H9 (cell line): Measurements from ENCODE around the gene INO80. TPM values are rescaled to one million over a fixed set of nuclear protein-coding genes. Genes with fewer than 3 reads are reported as not detected.

ENCODE experiments used
- DNase-seq: peaks from one replicate; pipeline ENCODE4 v3.0.0-alpha.2; 2017
- H2AFZ ChIP-seq: one replicate; pipeline ENCODE4 v1.6.1; 2013; ENCODE audit warnings: mild to moderate bottlenecking, low read length, control low read depth, moderate library complexity
- H2AK5ac ChIP-seq: 2 replicates; pipeline ENCODE4 v1.6.1; 2013; ENCODE audit warnings: low read length, control low read depth, mixed read lengths; ENCODE audit not compliant: insufficient read length
- H2BK120ac ChIP-seq: one replicate; pipeline ENCODE4 v1.6.1; 2013; ENCODE audit warnings: low read depth, mild to moderate bottlenecking, low read length, control low read depth, inconsistent platforms; ENCODE audit not compliant: poor library complexity, severe bottlenecking
- H2BK12ac ChIP-seq: 2 replicates; pipeline ENCODE4 v1.6.1; 2013; ENCODE audit warnings: low read length, control low read depth, mixed read lengths, low read depth; ENCODE audit not compliant: insufficient read length
- H2BK15ac ChIP-seq: 2 replicates; pipeline ENCODE4 v1.6.1; 2013; ENCODE audit warnings: low read depth, low read length, control low read depth
- H2BK20ac ChIP-seq: one replicate; pipeline ENCODE4 v1.6.1; 2013; ENCODE audit warnings: low read depth, mild to moderate bottlenecking, low read length, control low read depth, inconsistent platforms; ENCODE audit not compliant: poor library complexity, severe bottlenecking
- H2BK5ac ChIP-seq: 2 replicates; pipeline ENCODE4 v1.6.1; 2013; ENCODE audit warnings: low read length, control low read depth, mixed read lengths; ENCODE audit not compliant: insufficient read length
- H3K14ac ChIP-seq: 2 replicates; pipeline ENCODE4 v1.6.1; 2013; ENCODE audit warnings: low read length, control low read depth; ENCODE audit not compliant: insufficient read depth
- H3K18ac ChIP-seq: 2 replicates; pipeline ENCODE4 v1.6.1; 2013; ENCODE audit warnings: low read depth, mild to moderate bottlenecking, mixed read lengths, low read length, control low read depth; ENCODE audit not compliant: insufficient read length
- H3K23ac ChIP-seq: 2 replicates; pipeline ENCODE4 v1.6.1; 2013; ENCODE audit warnings: low read length, control low read depth, mixed read lengths, low read depth; ENCODE audit not compliant: insufficient read length
- H3K23me2 ChIP-seq: 2 replicates; pipeline ENCODE4 v1.6.1; 2013; ENCODE audit warnings: low read depth, mild to moderate bottlenecking, mixed read lengths, low read length, control low read depth; ENCODE audit not compliant: insufficient read length, poor library complexity, severe bottlenecking
- H3K27ac ChIP-seq: 2 replicates; pipeline ENCODE4 v1.5.1; 2013; ENCODE audit warnings: low read length, control low read depth, mixed read lengths, low read depth; ENCODE audit not compliant: insufficient read length
- H3K27me3 ChIP-seq: 2 replicates; pipeline ENCODE4 v1.6.1; 2013; ENCODE audit warnings: low read length, control low read depth, inconsistent platforms; ENCODE audit not compliant: insufficient read depth
- H3K4ac ChIP-seq: 2 replicates; pipeline ENCODE4 v1.6.1; 2013; ENCODE audit warnings: low read depth, mild to moderate bottlenecking, control low read depth, inconsistent platforms, low read length, moderate library complexity
- H3K4me1 ChIP-seq: 2 replicates; pipeline ENCODE4 v1.6.1; 2013; ENCODE audit warnings: low read length, control low read depth, inconsistent platforms; ENCODE audit not compliant: insufficient read depth
- H3K4me2 ChIP-seq: 2 replicates; pipeline ENCODE4 v1.6.1; 2013; ENCODE audit warnings: low read length, control low read depth, mixed read lengths; ENCODE audit not compliant: insufficient read length, insufficient read depth
- H3K56ac ChIP-seq: 2 replicates; pipeline ENCODE4 v1.6.1; 2013; ENCODE audit warnings: low read depth, mild to moderate bottlenecking, mixed read lengths, low read length, control low read depth; ENCODE audit not compliant: insufficient read length
- H3K79me1 ChIP-seq: 2 replicates; pipeline ENCODE4 v1.6.1; 2013; ENCODE audit warnings: low read depth, mild to moderate bottlenecking, moderate library complexity, low read length, control low read depth, inconsistent platforms; ENCODE audit not compliant: insufficient read depth, poor library complexity, severe bottlenecking
- H3K79me2 ChIP-seq: 2 replicates; pipeline ENCODE4 v1.6.1; 2013; ENCODE audit warnings: low read length, control low read depth, inconsistent platforms; ENCODE audit not compliant: insufficient read depth
- H3K9ac ChIP-seq: 2 replicates; pipeline ENCODE4 v1.6.1; 2013; ENCODE audit warnings: low read length, control low read depth, mixed read lengths; ENCODE audit not compliant: insufficient read length; ENCODE audit errors: extremely low read depth
- H3K9me3 ChIP-seq: one replicate; pipeline ENCODE4 v1.6.1; 2013; ENCODE audit warnings: low read depth, low read length, inconsistent platforms; ENCODE audit not compliant: control insufficient read depth
- H3T11ph ChIP-seq: one replicate; pipeline ENCODE4 v1.6.1; 2013; ENCODE audit warnings: mild to moderate bottlenecking, low read length, control low read depth, inconsistent platforms
- H4K20me1 ChIP-seq: one replicate; pipeline ENCODE4 v1.6.1; 2013; ENCODE audit not compliant: control insufficient read depth, insufficient read length, insufficient read depth
- H4K5ac ChIP-seq: 2 replicates; pipeline ENCODE4 v1.6.1; 2013; ENCODE audit warnings: low read depth, mild to moderate bottlenecking, mixed read lengths, low read length, control low read depth; ENCODE audit not compliant: insufficient read length
- H4K8ac ChIP-seq: replicated peaks from 2 replicates; pipeline ENCODE4 v1.6.1; 2013; ENCODE audit warnings: low read length, control low read depth, mixed read lengths, low read depth; ENCODE audit not compliant: insufficient read length
- H4K91ac ChIP-seq: 2 replicates; pipeline ENCODE4 v1.6.1; 2013; ENCODE audit warnings: low read depth, mild to moderate bottlenecking, moderate library complexity, mixed read lengths, low read length, control low read depth; ENCODE audit not compliant: insufficient read length
- H3K27ac Mint-ChIP-seq, 3 experiments: 2 replicates in 2 of 3; 3 replicates in 1 of 3; pipeline ENCODE4 v1.8.0; 2020 to 2021; ENCODE audit warnings: mixed read lengths in 3 of 3, mild to moderate bottlenecking in 1 of 3, moderate library complexity in 1 of 3
- H3K27me3 Mint-ChIP-seq: 2 replicates; pipeline ENCODE4 v1.8.0; 2021; ENCODE audit warnings: low read depth, mild to moderate bottlenecking, moderate library complexity, mixed read lengths
- H3K36me3 Mint-ChIP-seq, 3 experiments: 2 replicates in 2 of 3; 3 replicates in 1 of 3; pipeline ENCODE4 v1.8.0; 2020 to 2021; ENCODE audit warnings: low read depth in 3 of 3, mixed read lengths in 3 of 3; ENCODE audit not compliant: insufficient read depth in 1 of 3
- H3K4me1 Mint-ChIP-seq, 2 experiments: 2 replicates each; pipeline ENCODE4 v1.8.0; 2020; ENCODE audit warnings: mixed read lengths in 2 of 2
- H3K4me3 Mint-ChIP-seq, 2 experiments: 2 replicates in 1 of 2; 3 replicates in 1 of 2; pipeline ENCODE4 v1.8.0; 2020 to 2021; ENCODE audit warnings: mild to moderate bottlenecking in 2 of 2, mixed read lengths in 2 of 2, moderate library complexity in 1 of 2
- H3K9me3 Mint-ChIP-seq, 2 experiments: 2 replicates in 1 of 2; 3 replicates in 1 of 2; pipeline ENCODE4 v1.8.0; 2020; ENCODE audit warnings: mild to moderate bottlenecking in 2 of 2, mixed read lengths in 2 of 2, moderate library complexity in 1 of 2
- CTCF ChIP-seq: fragments of 200-600 bp; sonication (generic); conservative IDR thresholded peaks from 3 replicates; pipeline ENCODE4 v1.8.0; 2021; ENCODE audit warnings: antibody characterized with exemption, mild to moderate bottlenecking
- WGBS: extraction: QIAGEN DNeasy Blood & Tissue Kit; methylation state at CpG from one replicate; pipeline ENCODE4 v1.1.7; 2013; ENCODE audit warnings: missing lambda C conversion rate, low lambda C conversion rate, mixed read lengths; ENCODE audit not compliant: insufficient read length; ENCODE audit errors: extremely low coverage; 5-methylcytosine and 5-hydroxymethylcytosine counted together
- total RNA-seq: library from RNA; stranded (reverse); gene quantifications from 2 replicates; pipeline ENCODE4 v1.2.1, GENCODE V29; 2021

The INO80 gene
- total RNA-seq, 1 experiment from 2014 or later = 29.2 TPM

DNA sequence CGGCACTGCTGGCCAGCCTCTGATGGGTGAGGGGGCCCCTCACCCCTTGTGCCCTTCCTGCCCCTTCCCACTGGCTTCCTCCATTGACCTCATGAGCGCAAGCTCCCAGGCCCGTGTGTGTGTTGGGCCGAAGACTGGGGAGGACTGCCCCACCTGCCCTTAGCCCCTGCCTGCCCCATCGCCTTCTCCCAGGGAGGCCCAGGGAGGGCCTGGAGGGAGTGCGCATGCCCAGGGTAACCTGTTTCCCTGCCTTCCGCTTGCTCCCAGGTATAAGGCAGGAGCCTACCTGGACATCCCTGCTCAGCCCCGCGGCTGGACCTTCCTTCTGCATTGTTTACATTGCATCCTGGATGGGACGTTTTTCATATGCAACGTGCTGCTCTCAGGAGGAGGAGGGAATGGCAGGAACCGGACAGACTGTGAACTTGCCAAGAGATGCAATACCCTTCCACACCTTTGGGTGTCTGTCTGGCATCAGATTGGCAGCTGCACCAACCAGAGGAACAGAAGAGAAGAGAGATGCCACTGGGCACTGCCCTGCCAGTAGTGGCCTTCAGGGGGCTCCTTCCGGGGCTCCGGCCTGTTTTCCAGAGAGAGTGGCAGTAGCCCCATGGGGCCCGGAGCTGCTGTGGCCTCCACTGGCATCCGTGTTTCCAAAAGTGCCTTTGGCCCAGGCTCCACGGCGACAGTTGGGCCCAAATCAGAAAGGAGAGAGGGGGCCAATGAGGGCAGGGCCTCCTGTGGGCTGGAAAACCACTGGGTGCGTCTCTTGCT, 178.1 kb downstream of the INO80 start:
- WGBS = no CpG with 5 or more reads among the region's 19 CpGs
- peak; percentile 56 for TF ChIP-seq CTCF
- no peak overlapping the region for H3K27ac Mint-ChIP-seq
- no peaks in the 10 kb centered on the region for H3K4me1 ChIP-seq
- no peak overlapping the region for H3K9ac ChIP-seq
- no peaks in the 10 kb centered on the region for H3K9me3 Mint-ChIP-seq
- no peak overlapping the region for H4K8ac ChIP-seq
- H3K4me2 ChIP-seq = no peak overlapping the region
- H2BK5ac ChIP-seq = no peak overlapping the region
- no peak overlapping the region for H2BK15ac ChIP-seq
- H3K79me2 ChIP-seq = no peaks in the 10 kb centered on the region
- no peak overlapping the region for H3K4ac ChIP-seq
- H3K4me1 Mint-ChIP-seq = peaks cover 23 to 26% of the 10 kb centered on the region in 2 experiments
- H3K23ac ChIP-seq = no peak overlapping the region
- no peak overlapping the region for H3K56ac ChIP-seq
- no peak overlapping the region for H3K14ac ChIP-seq
- H4K5ac ChIP-seq = no peak overlapping the region
- no peak overlapping the region for H3T11ph ChIP-seq
- H4K20me1 ChIP-seq = no peaks in the 10 kb centered on the region
- no peak overlapping the region for H2AFZ ChIP-seq
- no peak overlapping the region for H4K91ac ChIP-seq
- no peak overlapping the region for H3K18ac ChIP-seq
- H3K79me1 ChIP-seq = no peaks in the 10 kb centered on the region
- H3K36me3 Mint-ChIP-seq = no peaks in the 10 kb centered on the region
- H3K27me3 Mint-ChIP-seq = peaks cover 75% of the 10 kb centered on the region
- no peak overlapping the region for H2BK20ac ChIP-seq
- no peak overlapping the region for H2BK120ac ChIP-seq
- H2AK5ac ChIP-seq = no peak overlapping the region
- no peaks in the 10 kb centered on the region; the same call in 1 of the 2 replicates for H3K27me3 ChIP-seq
- H3K4me3 Mint-ChIP-seq = no peak overlapping the region
- no peak overlapping the region for H3K27ac ChIP-seq
- peak; percentile 45 for DNase-seq
- no peak overlapping the region for H2BK12ac ChIP-seq
- H3K9me3 ChIP-seq = no peaks in the 10 kb centered on the region
- H3K23me2 ChIP-seq = peaks cover 8% of the 10 kb centered on the region
